Stomach smooth muscle (tissue), 2 donors: ENCODE measurements around the gene SERPINB7.

ENCODE experiments used
- H3K27ac ChIP-seq: one replicate; pipeline ENCODE4 v1.7.0; 2013; ENCODE audit warnings: mild to moderate bottlenecking, low read length, inconsistent platforms
- H3K27me3 ChIP-seq, 2 donors: one replicate each; pipeline ENCODE4 v1.7.0; 2013; ENCODE audit warnings: low read length in 2 of 2; ENCODE audit not compliant: insufficient read depth in 2 of 2, control insufficient read depth in 1 of 2
- H3K36me3 ChIP-seq, 2 donors: one replicate each; pipeline ENCODE4 v1.7.0; 2013; ENCODE audit warnings: low read length in 2 of 2; ENCODE audit not compliant: control insufficient read depth in 2 of 2, insufficient read depth in 2 of 2
- H3K4me1 ChIP-seq: one replicate; pipeline ENCODE4 v1.7.0; 2013; ENCODE audit warnings: low read length; ENCODE audit not compliant: control insufficient read depth, insufficient read depth
- H3K4me3 ChIP-seq, 2 donors: one replicate each; pipeline ENCODE4 v1.7.0; 2013; ENCODE audit warnings: low read length in 2 of 2
- H3K9ac ChIP-seq, 2 donors: one replicate each; pipeline ENCODE4 v1.7.0; 2013; ENCODE audit warnings: low read length in 2 of 2, mild to moderate bottlenecking in 1 of 2
- H3K9me3 ChIP-seq, 2 donors: one replicate each; pipeline ENCODE4 v1.7.0; 2013; ENCODE audit warnings: low read length in 2 of 2; ENCODE audit not compliant: control insufficient read depth in 2 of 2
- donor health status: healthy.
- donor health status: Pancreatic carcinoma.

Gene SERPINB7

GRCh38 chr18:63788447-63789096 lies 13.4 kb downstream of the SERPINB7 start:
- no peak overlapping the region for H3K27ac ChIP-seq
- H3K9ac ChIP-seq: no peak overlapping the region
- peaks cover 0 to under 1% of the 10 kb centered on the region in 2 donors for H3K27me3 ChIP-seq
- no peaks in the 10 kb centered on the region for H3K9me3 ChIP-seq
- no peak overlapping the region for H3K4me3 ChIP-seq
- no peaks in the 10 kb centered on the region for H3K36me3 ChIP-seq
- no peaks in the 10 kb centered on the region for H3K4me1 ChIP-seq

DNA sequence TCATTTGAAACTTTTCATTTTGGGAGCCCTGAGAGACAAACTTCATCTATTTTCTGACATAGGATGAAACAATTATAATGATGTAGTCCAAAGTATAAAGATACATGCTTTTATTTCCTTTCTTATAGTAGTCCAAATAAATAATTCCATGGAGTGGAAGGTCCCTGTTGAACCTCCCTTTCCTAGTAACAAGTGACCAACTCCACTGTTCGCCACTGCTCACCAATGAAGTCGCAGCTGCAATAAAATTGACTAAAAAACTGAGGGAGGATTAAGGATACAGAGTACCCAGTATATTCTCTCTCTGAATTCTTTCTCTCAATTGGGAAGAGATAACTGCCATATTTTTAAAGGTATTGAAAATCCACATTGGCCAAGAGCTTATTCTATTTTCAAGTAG lies 14.1 kb downstream of the SERPINB7 start:
- Histone ChIP-seq H3K36me3 (no peaks in the 10 kb centered on the region), H3K4me3 (no peak overlapping the region), H3K9ac (no peak overlapping the region), H3K4me1 (no peaks in the 10 kb centered on the region), H3K9me3 (no peaks in the 10 kb centered on the region), H3K27ac (no peak overlapping the region), H3K27me3 (no peaks in the 10 kb centered on the region)

DNA sequence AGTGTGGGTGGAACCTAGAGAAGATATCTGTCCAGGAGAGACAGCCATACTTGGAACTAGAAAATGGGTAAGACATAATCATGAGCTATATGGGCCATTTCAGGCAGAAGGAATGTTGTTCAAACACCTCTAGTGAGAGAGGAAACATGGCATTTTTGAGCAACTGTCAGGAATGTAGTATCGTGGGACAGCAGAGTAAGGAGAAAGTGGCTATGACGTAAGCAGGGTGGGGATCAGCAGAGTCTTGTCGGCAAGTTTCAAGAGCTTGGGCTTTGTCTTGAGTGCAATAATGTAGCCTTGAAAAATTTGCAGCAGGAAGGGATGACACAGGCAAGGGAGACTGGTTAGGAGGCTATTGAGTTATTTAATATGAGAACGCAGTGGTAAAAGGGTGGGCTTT lies 20.4 kb downstream of the SERPINB7 start:
- Histone ChIP-seq H3K4me3 (no peak overlapping the region), H3K27me3 (no peaks in the 10 kb centered on the region)

GRCh38 chr18:63799189-63799588 lies 24.0 kb downstream of the SERPINB7 start:
- no peaks in the 10 kb centered on the region for H3K36me3 ChIP-seq
- no peaks in the 10 kb centered on the region for H3K9me3 ChIP-seq
- no peak overlapping the region for H3K4me3 ChIP-seq
- H3K4me1 ChIP-seq: no peaks in the 10 kb centered on the region
- H3K9ac ChIP-seq: no peak overlapping the region
- H3K27me3 ChIP-seq: no peaks in the 10 kb centered on the region
- no peak overlapping the region for H3K27ac ChIP-seq

More for the DNA sequence above, 20.4 kb downstream of the SERPINB7 start:
- H3K36me3 ChIP-seq: no peaks in the 10 kb centered on the region
- H3K9ac ChIP-seq: no peak overlapping the region
- H3K27ac ChIP-seq: no peak overlapping the region
- H3K9me3 ChIP-seq: no peaks in the 10 kb centered on the region
- no peaks in the 10 kb centered on the region for H3K4me1 ChIP-seq

- no peak overlapping the region for H3K9ac ChIP-seq
- H3K9me3 ChIP-seq: no peaks in the 10 kb centered on the region
- no peak overlapping the region for H3K27ac ChIP-seq
- no peaks in the 10 kb centered on the region for H3K4me1 ChIP-seq
- no peaks in the 10 kb centered on the region for H3K36me3 ChIP-seq
- no peak overlapping the region for H3K4me3 ChIP-seq
- H3K27me3 ChIP-seq: no peaks in the 10 kb centered on the region
Observed at GRCh38 chr18:63801343-63801742, 26.1 kb downstream of the SERPINB7 start.

DNA sequence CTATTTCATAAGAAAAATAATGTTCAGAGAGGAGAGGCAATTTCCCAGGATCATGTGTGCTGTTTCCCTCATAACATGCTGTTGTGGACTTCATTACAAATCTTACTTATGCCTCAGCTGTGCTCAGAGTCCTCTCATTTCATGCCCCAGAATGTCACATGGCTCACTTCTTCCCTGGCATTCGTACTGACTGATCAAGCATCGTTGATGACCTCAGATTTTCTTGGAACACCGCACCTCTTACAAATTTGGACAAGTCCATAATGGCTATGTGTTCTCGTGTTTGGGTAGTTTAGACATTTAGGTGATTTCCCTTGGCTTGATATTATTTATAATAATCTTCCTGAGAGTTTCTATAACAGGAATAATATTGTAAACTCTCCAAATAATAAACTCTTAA lies 32.9 kb downstream of the SERPINB7 start:
- Histone ChIP-seq H3K9ac (no peak overlapping the region), H3K27me3 (peaks cover 0 to 3% of the 10 kb centered on the region in 2 donors), H3K36me3 (no peaks in the 10 kb centered on the region), H3K9me3 (no peaks in the 10 kb centered on the region), H3K27ac (no peak overlapping the region), H3K4me1 (no peaks in the 10 kb centered on the region), H3K4me3 (no peak overlapping the region)

GRCh38 chr18:63817441-63818051 lies 42.3 kb downstream of the SERPINB7 start:
- Histone ChIP-seq H3K4me3 (no peak overlapping the region), H3K27me3 (no peaks in the 10 kb centered on the region), H3K9ac (no peak overlapping the region), H3K4me1 (peaks cover 11% of the 10 kb centered on the region), H3K36me3 (no peaks in the 10 kb centered on the region), H3K27ac (no peak overlapping the region), H3K9me3 (peaks cover 0 to 5% of the 10 kb centered on the region in 2 donors)

GRCh38 chr18:63818212-63818611 lies 43.0 kb downstream of the SERPINB7 start:
- Histone ChIP-seq H3K9me3 (peaks cover 0 to 5% of the 10 kb centered on the region in 2 donors), H3K27ac (no peak overlapping the region), H3K9ac (no peak overlapping the region), H3K36me3 (no peaks in the 10 kb centered on the region), H3K4me3 (no peak overlapping the region), H3K27me3 (no peaks in the 10 kb centered on the region), H3K4me1 (peaks cover 11% of the 10 kb centered on the region)

GRCh38 chr18:63819786-63820185 lies 44.6 kb downstream of the SERPINB7 start:
- no peak overlapping the region for H3K9ac ChIP-seq
- no peak overlapping the region for H3K27ac ChIP-seq
- H3K4me1 ChIP-seq: peaks cover 11% of the 10 kb centered on the region
- H3K27me3 ChIP-seq: no peaks in the 10 kb centered on the region
- no peak overlapping the region for H3K4me3 ChIP-seq
- H3K36me3 ChIP-seq: no peaks in the 10 kb centered on the region
- H3K9me3 ChIP-seq: peaks cover 0 to 5% of the 10 kb centered on the region in 2 donors

DNA sequence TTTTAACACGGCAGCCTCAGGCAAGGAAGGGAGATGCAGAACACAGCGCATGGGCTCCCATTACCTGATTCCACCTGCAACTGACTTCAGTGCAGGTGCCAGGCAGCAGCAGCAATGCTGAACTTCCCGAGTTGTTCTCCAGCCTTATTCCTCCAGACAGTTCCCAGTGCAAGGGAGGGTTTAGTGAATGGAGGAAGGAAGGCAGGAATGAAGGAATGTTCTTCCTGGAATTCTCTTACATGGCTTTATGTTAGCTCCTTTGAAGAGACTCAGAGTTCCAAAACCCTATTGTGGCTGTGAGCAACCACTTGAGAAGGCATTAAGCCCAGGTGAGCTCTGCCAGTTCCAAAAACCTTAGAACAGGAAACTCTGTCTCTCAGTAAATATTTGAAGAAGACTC lies 45.5 kb downstream of the SERPINB7 start:
- Histone ChIP-seq H3K4me1 (peaks cover 11% of the 10 kb centered on the region), H3K27me3 (no peaks in the 10 kb centered on the region), H3K36me3 (no peaks in the 10 kb centered on the region)

GRCh38 chr18:63823516-63824219 lies 48.5 kb downstream of the SERPINB7 start:
- H3K9me3 ChIP-seq: no peaks in the 10 kb centered on the region
- H3K36me3 ChIP-seq: no peaks in the 10 kb centered on the region
- H3K4me3 ChIP-seq: no peak overlapping the region
- no peak overlapping the region for H3K27ac ChIP-seq
- no peaks in the 10 kb centered on the region for H3K27me3 ChIP-seq
- H3K9ac ChIP-seq: no peak overlapping the region
- H3K4me1 ChIP-seq: peaks cover 5% of the 10 kb centered on the region

More for the DNA sequence above, 45.5 kb downstream of the SERPINB7 start:
- Histone ChIP-seq H3K9ac (no peak overlapping the region), H3K27ac (no peak overlapping the region), H3K4me3 (no peak overlapping the region), H3K9me3 (peaks cover 0 to 5% of the 10 kb centered on the region in 2 donors)
